Esophagus mucosa (tissue), 1 donor: ENCODE results near the gene IL1RAPL1. TPM values are rescaled to one million over a fixed set of nuclear protein-coding genes. Genes with fewer than 3 reads are reported as not detected.
"Not testable (repeated sequence)": the region's sequence is repeated elsewhere in the genome, so short reads cannot be mapped to it uniquely, and the experiment has no call there.

Source experiments
- ATAC-seq: fragments of 200-7000 bp; cut with Tn5 transposase; one replicate; pipeline ENCODE4 v1.9.1; 2020
- total RNA-seq: library from RNA; stranded (reverse); gene quantifications from one replicate; pipeline ENCODE4 v1.2.4, GENCODE V29; 2023
- donor health status: DM: yes; HTN: yes; CAD: no.

Gene IL1RAPL1
- total RNA-seq, 1 donor from 2014 or later = 0.12 TPM

GRCh38 chrX:28628120-28628519 is 40.9 kb downstream of the IL1RAPL1 start:
- no peak for ATAC-seq

DNA sequence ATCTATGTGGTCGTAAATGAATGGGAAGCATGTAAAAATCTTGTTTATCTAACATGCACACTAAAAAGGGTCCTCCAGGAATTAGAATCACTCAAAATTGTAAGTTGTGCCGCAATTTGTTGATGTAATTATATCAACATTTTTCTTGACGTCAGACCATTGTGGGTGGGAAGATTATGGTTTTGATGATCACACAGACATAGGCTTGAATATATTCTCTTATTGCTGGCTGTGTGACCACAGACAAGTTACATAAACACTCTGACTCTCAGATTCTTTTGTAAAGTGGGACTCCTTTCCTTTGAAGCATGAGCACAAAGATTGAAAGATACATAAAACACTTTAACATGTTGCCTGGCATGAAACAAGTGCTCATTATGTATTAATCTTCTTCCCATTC is 51.5 kb downstream of the IL1RAPL1 start:
- ATAC-seq = no peak

- ATAC-seq = peak; percentile 74
Measured at GRCh38 chrX:28639451-28639850, 52.2 kb downstream of the IL1RAPL1 start.

DNA sequence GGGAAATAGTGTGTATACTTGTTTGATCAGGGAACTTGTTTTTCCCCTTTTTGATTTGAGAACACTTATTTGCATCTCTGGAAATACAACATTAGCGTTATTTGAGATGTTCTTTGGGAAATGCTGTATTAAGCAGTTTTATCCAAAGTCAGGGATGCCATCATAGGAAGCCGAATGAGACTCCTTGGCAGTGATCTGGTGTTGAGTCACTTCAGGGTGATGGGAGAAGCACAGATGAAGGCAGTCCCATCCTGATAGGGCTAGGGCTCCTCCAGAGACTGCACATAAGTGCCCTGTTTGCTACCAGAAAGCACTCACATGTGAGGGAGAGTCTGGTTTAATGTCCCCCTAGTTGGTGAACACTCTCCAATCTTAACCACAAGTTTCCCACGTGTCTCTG is 62.3 kb downstream of the IL1RAPL1 start:
- ATAC-seq = no peak

- no peak for ATAC-seq
Measured at GRCh38 chrX:28651186-28651585, 63.9 kb downstream of the IL1RAPL1 start.

GRCh38 chrX:28659269-28659668 is 72.0 kb downstream of the IL1RAPL1 start:
- ATAC-seq = no peak

DNA sequence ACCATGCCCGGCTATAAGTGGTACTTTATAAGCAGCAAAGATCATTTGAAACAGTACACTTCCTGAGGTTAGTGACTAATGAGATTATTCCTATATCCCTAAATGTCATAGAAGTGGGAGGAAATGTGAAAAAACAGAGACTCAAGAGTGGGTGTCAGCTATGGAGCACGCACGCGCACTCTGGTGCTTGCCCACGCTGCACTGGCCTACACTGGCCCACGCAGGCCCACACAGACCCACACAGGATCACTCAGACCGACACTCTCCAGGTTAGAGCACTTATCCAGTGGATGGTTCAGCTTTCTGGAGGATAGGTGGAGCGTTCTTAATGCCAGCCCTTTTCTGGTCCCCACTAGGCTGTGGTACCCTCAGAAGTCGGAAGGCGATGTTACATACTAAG is 78.5 kb downstream of the IL1RAPL1 start:
- no peak for ATAC-seq

DNA sequence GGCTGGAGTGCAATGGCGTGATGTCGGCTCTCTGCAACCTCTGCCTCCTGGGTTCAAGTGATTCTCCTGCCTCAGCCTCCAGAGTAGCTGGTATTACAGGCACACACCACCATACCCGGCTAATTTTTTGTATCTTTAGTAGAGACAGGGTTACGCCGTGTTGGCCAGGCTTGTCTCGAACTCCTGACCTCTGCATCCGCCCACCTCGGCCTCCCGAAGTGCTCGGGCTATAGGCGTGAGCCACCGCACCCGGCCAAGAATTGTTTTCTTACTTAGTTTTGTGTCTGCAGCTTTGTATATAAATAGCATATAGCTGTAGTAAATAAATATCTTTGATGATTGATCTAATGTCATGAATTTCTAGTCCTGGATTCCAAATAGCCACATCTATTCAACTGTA is 81.1 kb downstream of the IL1RAPL1 start:
- no peak for ATAC-seq

DNA sequence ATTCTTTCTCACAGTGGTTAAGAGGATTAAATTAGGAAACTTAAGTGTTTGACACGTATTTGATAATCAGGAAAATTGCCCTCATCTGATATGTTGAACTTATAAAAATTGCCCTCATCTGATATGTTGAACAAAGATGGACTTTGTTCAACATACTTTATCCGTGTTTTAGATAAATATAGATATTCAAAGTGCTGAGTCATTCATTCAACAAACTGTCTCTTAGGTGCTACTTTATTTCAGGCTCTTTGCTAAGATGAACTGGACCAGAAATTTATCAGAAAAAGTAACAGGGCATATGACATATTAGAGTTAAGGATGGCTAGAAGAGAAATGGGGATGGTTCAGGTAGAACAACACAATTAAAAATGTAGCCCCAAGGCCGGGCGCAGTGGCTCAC is 81.7 kb downstream of the IL1RAPL1 start:
- ATAC-seq = no peak

GRCh38 chrX:28670074-28670473 is 82.8 kb downstream of the IL1RAPL1 start:
- no peak for ATAC-seq

GRCh38 chrX:28675173-28675572 is 87.9 kb downstream of the IL1RAPL1 start:
- no peak for ATAC-seq

- ATAC-seq = no peak
Measured at GRCh38 chrX:28693101-28693500, 105.9 kb downstream of the IL1RAPL1 start.

DNA sequence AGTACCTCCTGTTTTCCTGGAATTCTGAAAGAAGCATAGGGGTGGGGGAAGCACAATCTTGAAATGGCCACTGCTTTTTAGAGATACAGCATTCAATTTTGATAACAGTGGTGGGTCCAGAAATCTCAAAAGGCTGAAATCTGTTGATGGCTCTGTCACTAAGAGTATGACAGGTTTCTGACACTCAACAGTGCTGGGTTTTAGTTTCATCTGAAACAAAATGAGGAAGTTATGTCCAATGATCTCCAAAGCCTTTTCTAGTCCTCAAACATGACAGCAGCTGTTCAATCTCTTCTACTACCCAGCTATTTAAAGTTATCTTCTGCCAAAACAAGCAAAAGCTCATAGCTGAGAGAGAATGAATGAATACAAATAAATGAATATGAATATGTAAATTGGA is 110.5 kb downstream of the IL1RAPL1 start:
- ATAC-seq = no peak

DNA sequence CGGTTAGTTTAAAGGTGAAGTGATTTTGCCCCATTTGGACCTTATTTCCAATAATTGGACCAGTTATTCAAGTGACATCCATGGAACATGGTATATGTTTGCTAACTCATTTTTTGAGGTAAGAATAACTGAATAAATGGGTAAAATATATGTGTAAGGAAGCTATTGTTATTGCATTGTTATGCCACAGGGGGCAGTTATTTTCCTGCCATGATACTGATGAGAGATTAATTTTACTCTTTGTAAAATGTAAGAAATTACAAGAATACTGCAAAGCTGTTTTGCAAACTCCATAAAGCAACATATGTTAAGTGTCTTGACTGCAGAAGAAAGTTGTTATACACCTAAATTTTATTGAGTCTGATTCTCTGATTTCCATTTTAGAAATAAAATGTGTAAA is 114.0 kb downstream of the IL1RAPL1 start:
- no peak for ATAC-seq

- no peak for ATAC-seq
Measured at GRCh38 chrX:28706964-28707363, 119.7 kb downstream of the IL1RAPL1 start.

- ATAC-seq = no peak
Measured at GRCh38 chrX:28709421-28709820, 122.2 kb downstream of the IL1RAPL1 start.

DNA sequence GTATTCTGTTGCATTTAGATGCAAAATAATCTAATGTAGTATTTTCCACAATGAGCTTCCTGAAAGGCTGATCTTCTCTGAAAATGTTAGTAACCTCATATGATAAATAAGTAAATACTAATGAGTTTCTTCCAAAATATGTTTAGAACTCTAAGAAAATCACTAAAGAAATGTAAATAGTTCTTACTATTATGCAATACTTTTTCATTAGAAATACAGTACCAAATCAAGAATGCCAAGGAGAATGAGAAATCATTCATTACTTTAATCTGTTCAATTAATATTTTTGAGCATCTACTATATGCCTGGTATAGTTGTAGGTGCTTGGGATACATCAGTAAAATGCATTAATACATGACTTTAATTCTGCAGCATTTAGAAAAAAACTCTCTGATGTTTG is 130.6 kb downstream of the IL1RAPL1 start:
- no peak for ATAC-seq

DNA sequence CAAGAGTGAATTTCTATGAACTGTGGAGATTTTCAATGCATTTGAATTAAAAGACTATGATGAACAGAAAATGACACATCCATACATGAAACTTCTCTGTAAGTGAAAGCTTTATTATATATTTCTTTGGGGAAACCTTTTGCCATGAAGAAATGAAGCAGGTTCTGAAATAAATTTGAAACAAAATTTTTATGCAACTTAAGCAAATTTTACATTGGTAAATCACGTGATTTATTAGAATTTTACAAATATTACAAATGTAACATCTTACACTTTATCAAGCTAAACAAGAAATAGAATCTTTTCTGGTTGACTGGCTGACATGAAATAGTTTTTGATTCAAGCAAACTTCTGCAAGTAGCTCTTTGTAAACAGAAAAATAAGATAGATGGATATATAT is 131.2 kb downstream of the IL1RAPL1 start:
- ATAC-seq = no peak

GRCh38 chrX:28719620-28720019 is 132.4 kb downstream of the IL1RAPL1 start:
- ATAC-seq = no peak

DNA sequence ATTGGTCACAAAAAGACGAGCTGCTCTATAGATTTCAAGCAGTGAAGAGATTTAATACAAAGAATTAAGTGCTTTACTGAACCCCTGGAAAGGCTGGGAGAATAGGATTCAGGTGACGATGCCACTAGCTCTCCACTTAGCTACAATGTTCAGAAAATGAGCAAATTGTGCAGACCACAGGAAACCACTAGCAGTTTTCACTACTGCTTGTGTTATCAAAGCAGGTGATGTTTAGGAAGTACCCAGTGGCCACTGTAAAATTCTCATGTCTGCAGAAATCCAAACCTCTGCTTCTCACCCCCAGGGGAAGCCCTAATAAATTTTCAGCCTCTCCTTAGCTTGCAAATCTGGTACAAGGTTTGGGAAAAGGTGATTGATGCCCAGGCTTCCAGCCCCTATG is 165.1 kb downstream of the IL1RAPL1 start:
- no peak for ATAC-seq

DNA sequence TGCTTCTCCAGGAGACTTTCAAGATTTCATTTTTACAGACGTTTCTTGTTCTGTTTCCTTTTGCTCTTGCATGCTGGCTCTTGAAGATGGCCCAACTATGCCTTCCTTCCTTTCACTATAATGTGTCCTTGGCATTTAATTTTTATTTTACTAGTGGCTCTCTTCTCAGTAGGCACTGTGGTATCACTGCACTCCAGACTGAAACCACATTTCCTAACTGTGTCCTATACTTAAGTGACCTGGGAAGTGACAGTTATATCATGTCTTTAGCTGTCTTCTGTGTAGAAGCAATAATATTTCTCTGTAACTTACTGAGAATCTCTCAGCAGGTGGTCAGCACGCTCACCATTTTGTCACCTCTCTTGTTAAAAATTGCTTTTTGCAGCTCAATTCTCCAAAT is 168.9 kb downstream of the IL1RAPL1 start:
- no peak for ATAC-seq

DNA sequence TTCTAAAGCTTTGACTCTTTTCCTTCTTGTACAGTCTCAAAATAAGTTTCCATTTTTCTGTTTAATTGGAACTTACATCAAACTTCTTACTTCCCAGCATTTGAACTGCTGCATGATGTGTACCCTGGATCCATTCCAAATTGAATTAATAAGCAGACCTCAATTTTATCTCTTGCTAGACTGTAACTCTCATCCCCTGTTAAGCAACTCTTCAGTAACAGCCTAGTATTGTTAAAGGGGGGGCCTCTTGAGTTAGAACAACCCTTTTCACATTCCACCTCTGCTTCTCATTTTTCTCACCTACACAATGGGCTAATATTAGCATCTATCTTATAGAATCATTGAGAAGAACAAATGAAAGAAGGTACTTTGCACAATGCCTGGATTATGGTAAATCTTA is 169.4 kb downstream of the IL1RAPL1 start:
- ATAC-seq = no peak

DNA sequence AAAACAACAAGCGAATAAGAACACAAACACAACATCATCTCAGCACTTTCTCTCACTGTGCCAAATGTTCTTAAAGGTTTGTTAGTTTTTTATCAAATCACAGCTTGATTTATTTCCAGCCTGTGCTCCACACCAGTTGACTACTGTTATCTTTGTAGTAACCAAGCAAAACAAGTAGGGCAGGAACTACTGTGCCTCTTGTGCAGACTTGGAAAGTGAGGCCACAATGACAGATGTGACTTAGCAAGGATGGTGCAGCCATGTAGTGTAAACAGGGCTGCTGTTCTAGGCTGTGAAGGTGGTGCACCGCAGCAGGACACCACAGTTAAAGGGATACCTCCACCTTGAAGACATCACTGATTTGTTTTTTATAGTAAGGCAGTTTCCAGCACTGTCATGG is 170.0 kb downstream of the IL1RAPL1 start:
- ATAC-seq = no peak

GRCh38 chrX:28766561-28766960 is 179.3 kb downstream of the IL1RAPL1 start:
- ATAC-seq = not testable (repeated sequence)

- ATAC-seq = no peak
Measured at GRCh38 chrX:28773807-28774206, 186.6 kb downstream of the IL1RAPL1 start.

- ATAC-seq = peak; percentile 83
Measured at GRCh38 chrX:28787206-28787605, 200.0 kb downstream of the IL1RAPL1 start.
